Measurements from ENCODE around the gene THSD7A. TPM values are rescaled to one million over a fixed set of nuclear protein-coding genes. Genes with fewer than 3 reads are reported as not detected.

THSD7A gene
- total and polyA plus RNA-seq, 10 of the 15 experiments (the other 5 are each of a cell fraction or from before 2014, with no cell fraction given) = 0.03 to 0.09 (median 0.03) TPM; not detected in 7

GRCh38 chr7:11776039-11776438, 56.0 kb downstream of the THSD7A start:
- H3K36me3 ChIP-seq (ENCODE audit: control insufficient read depth in 2 of 2, insufficient read depth in 2 of 2, low read length in 1 of 2) = no peaks in the 10 kb centered on the region
- FAIRE-seq (no peak), DNase-seq (ENCODE audit: low read depth, low spot score) (no peak), ATAC-seq (no peak)
- TF ChIP-seq SPI1 (IDR thresholded peaks at IDR 0.05; ENCODE audit: borderline replicate concordance, insufficient read depth, low read depth, low read length) (no peak), MTA3 (IDR thresholded peaks at IDR 0.05; ENCODE audit: borderline replicate concordance, low read length) (no peak), NRF1 (conservative IDR thresholded peaks at IDR 0.05; ENCODE audit: low read depth, low read length) (no peak), SIN3A (IDR thresholded peaks at IDR 0.05; ENCODE audit: low read depth, low read length) (no peak), SMC3 (IDR thresholded peaks at IDR 0.05; ENCODE audit: borderline replicate concordance, low read length) (no peak), ATF7 (IDR thresholded peaks at IDR 0.05; ENCODE audit: low read depth) (no peak), SMAD5 (IDR thresholded peaks at IDR 0.05; ENCODE audit: low read depth) (no peak), USF2 (IDR thresholded peaks at IDR 0.05; ENCODE audit: borderline replicate concordance, low read depth, low read length) (no peak), ATF3 (IDR thresholded peaks at IDR 0.05; ENCODE audit: borderline replicate concordance, extremely low read depth, low read depth, low read length) (no peak), E2F8 (IDR thresholded peaks at IDR 0.05; ENCODE audit: low read depth, partially characterized antibody) (no peak), RELA (IDR thresholded peaks at IDR 0.05; ENCODE audit: borderline replicate concordance, partially characterized antibody) (no peak), ZNF687 (IDR thresholded peaks at IDR 0.05) (no peak), NFYA (IDR thresholded peaks at IDR 0.05; ENCODE audit: borderline replicate concordance, low read depth, low read length) (no peak), PAX5 (IDR thresholded peaks at IDR 0.05; ENCODE audit: borderline replicate concordance, low read depth, low read length) (no peak), FOXK2 (IDR thresholded peaks at IDR 0.05) (no peak)
- H3K9ac ChIP-seq (ENCODE audit: control insufficient read depth, insufficient read depth, low read length) = no peak overlapping the region
- ChIA-PET RAD21 (ENCODE audit: unreplicated experiment) (no interaction called here), POLR2A (no interaction called here), CTCF (interaction anchor here (1.1 kb wide), 1 partner anchor 12 kb away, joined by 3 read pairs; no protein-coding TSS in a partner anchor), SMC1A (ENCODE audit: uncharacterized antibody, unreplicated experiment) (no interaction called here)
- H3K27me3 ChIP-seq (replicated peaks in 1 of 2; ENCODE audit: control insufficient read depth in 2 of 2, insufficient read depth in 2 of 2, low read length in 1 of 2) = no peaks in the 10 kb centered on the region
- no peak overlapping the region for H3K4me3 ChIP-seq
- in situ Hi-C loops (cut with MboI) (no loop called here), intact Hi-C loops (cut with micrococcal nuclease; ENCODE audit: unreplicated experiment) (no loop called here)
- 0% methylated on average over 2 of the region's 2 CpGs for WGBS (ENCODE audit: insufficient coverage, insufficient replicate concordance, low lambda C conversion rate, missing lambda C conversion rate)
- H2AFZ ChIP-seq (ENCODE audit: control insufficient read depth, low read depth, low read length) = no peak overlapping the region
- H3K4me2 ChIP-seq (ENCODE audit: control insufficient read depth, insufficient read depth) = no peak overlapping the region
- no peaks in the 10 kb centered on the region for H3K9me3 ChIP-seq (replicated peaks; ENCODE audit: control insufficient read depth, insufficient read depth, low read length)
- no peaks in the 10 kb centered on the region for H3K79me2 ChIP-seq (ENCODE audit: control insufficient read depth, insufficient read depth, low read length)
- no TSS peak for BruUV-seq (replicated peaks)
- H4K20me1 ChIP-seq (ENCODE audit: control insufficient read depth, insufficient read depth) = no peaks in the 10 kb centered on the region
- no peaks in the 10 kb centered on the region for H3K4me1 ChIP-seq (ENCODE audit: control insufficient read depth, insufficient read depth, low read length)
- no peak overlapping the region for H3K27ac ChIP-seq (ENCODE audit: control insufficient read depth, insufficient read depth)
